Measurements from ENCODE around the gene EPHA3. TPM values are rescaled to one million over a fixed set of nuclear protein-coding genes. Genes with fewer than 3 reads are reported as not detected.

EPHA3 gene
- total and polyA plus RNA-seq, 4 donors: 0.18 to 11.7 (median 1.5) TPM

GRCh38 chr3:89280822-89281365 is 173.5 kb downstream of the EPHA3 start:
- Histone ChIP-seq H3K4me3 (no peak overlapping the region), H3K27ac (ENCODE audit: low read depth in 1 of 2, low read length in 1 of 2) (no peak overlapping the region), H3K27me3 (ENCODE audit: control insufficient read depth in 3 of 3, insufficient read depth in 3 of 3, low read length in 2 of 3) (no peaks in the 10 kb centered on the region), H3K9me3 (ENCODE audit: control insufficient read depth in 4 of 4, insufficient read depth in 3 of 4, low read length in 3 of 4) (no peaks in the 10 kb centered on the region), H3K4me1 (ENCODE audit: control insufficient read depth in 5 of 5, insufficient read depth in 5 of 5, low read length in 5 of 5) (peaks cover 0 to 2% (median 0%) of the 10 kb centered on the region in 5 donors), H3K9ac (ENCODE audit: insufficient read depth in 1 of 2, low read length in 2 of 2) (no peak overlapping the region), H3K36me3 (ENCODE audit: control insufficient read depth in 4 of 4, insufficient read depth in 4 of 4, low read length in 4 of 4) (no peaks in the 10 kb centered on the region)
- ATAC-seq (ENCODE audit: insufficient read depth, low FRiP score) (no peak), DNase-seq (no peak)
- 94 to 95% methylated on average over 11 of the region's 11 CpGs for WGBS, 2 donors
- TF ChIP-seq, protein P1, sequence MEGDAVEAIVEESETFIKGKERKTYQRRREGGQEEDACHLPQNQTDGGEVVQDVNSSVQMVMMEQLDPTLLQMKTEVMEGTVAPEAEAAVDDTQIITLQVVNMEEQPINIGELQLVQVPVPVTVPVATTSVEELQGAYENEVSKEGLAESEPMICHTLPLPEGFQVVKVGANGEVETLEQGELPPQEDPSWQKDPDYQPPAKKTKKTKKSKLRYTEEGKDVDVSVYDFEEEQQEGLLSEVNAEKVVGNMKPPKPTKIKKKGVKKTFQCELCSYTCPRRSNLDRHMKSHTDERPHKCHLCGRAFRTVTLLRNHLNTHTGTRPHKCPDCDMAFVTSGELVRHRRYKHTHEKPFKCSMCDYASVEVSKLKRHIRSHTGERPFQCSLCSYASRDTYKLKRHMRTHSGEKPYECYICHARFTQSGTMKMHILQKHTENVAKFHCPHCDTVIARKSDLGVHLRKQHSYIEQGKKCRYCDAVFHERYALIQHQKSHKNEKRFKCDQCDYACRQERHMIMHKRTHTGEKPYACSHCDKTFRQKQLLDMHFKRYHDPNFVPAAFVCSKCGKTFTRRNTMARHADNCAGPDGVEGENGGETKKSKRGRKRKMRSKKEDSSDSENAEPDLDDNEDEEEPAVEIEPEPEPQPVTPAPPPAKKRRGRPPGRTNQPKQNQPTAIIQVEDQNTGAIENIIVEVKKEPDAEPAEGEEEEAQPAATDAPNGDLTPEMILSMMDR (IDR thresholded peaks at IDR 0.05; ENCODE audit: control extremely low read depth, extremely low read depth): no peak

GRCh38 chr3:89287902-89288508 is 180.6 kb downstream of the EPHA3 start:
- Histone ChIP-seq H3K4me1 (ENCODE audit: control insufficient read depth in 5 of 5, insufficient read depth in 5 of 5, low read length in 5 of 5) (no peaks in the 10 kb centered on the region), H3K9me3 (ENCODE audit: control insufficient read depth in 4 of 4, insufficient read depth in 3 of 4, low read length in 3 of 4) (no peaks in the 10 kb centered on the region), H3K9ac (ENCODE audit: insufficient read depth in 1 of 2, low read length in 2 of 2) (no peak overlapping the region), H3K27ac (ENCODE audit: low read depth in 1 of 2, low read length in 1 of 2) (no peak overlapping the region), H3K36me3 (ENCODE audit: control insufficient read depth in 4 of 4, insufficient read depth in 4 of 4, low read length in 4 of 4) (no peaks in the 10 kb centered on the region), H3K4me3 (no peak overlapping the region), H3K27me3 (ENCODE audit: control insufficient read depth in 3 of 3, insufficient read depth in 3 of 3, low read length in 2 of 3) (no peaks in the 10 kb centered on the region)
- TF ChIP-seq, protein P1 (IDR thresholded peaks at IDR 0.05; ENCODE audit: control extremely low read depth, extremely low read depth): no peak
- ATAC-seq (ENCODE audit: insufficient read depth, low FRiP score) (no peak), DNase-seq (no peak)
- 88 to 93% methylated on average over 1 of the region's 1 CpG for WGBS, 2 donors

GRCh38 chr3:89289574-89290190 is 182.3 kb downstream of the EPHA3 start:
- TF ChIP-seq, protein P1 (IDR thresholded peaks at IDR 0.05; ENCODE audit: control extremely low read depth, extremely low read depth): no peak
- 78 to 79% methylated on average over 5 of the region's 5 CpGs for WGBS, 2 donors
- Histone ChIP-seq H3K4me3 (no peak overlapping the region), H3K4me1 (ENCODE audit: control insufficient read depth in 5 of 5, insufficient read depth in 5 of 5, low read length in 5 of 5) (no peaks in the 10 kb centered on the region), H3K36me3 (ENCODE audit: control insufficient read depth in 4 of 4, insufficient read depth in 4 of 4, low read length in 4 of 4) (no peaks in the 10 kb centered on the region), H3K27ac (ENCODE audit: low read depth in 1 of 2, low read length in 1 of 2) (no peak overlapping the region), H3K27me3 (ENCODE audit: control insufficient read depth in 3 of 3, insufficient read depth in 3 of 3, low read length in 2 of 3) (no peaks in the 10 kb centered on the region), H3K9me3 (ENCODE audit: control insufficient read depth in 4 of 4, insufficient read depth in 3 of 4, low read length in 3 of 4) (no peaks in the 10 kb centered on the region), H3K9ac (ENCODE audit: insufficient read depth in 1 of 2, low read length in 2 of 2) (no peak overlapping the region)
- DNase-seq: no peak
- no peak for ATAC-seq (ENCODE audit: insufficient read depth, low FRiP score)

Data from lung (tissue), 12 donors.